GM21447 (cell line): ENCODE measurements around the gene C3orf62.

ENCODE experiments used
- ATAC-seq: cut with Tn5 transposase; IDR thresholded peaks from one replicate; pipeline ENCODE4 v1.9.1; 2021; ENCODE audit not compliant: unreplicated experiment

Gene C3orf62

GRCh38 chr3:49276475-49277382 lies at the start of gene C3orf62:
C3orf62 (minus strand) TSS chr3:49277232; CDS start chr3:49276872, 360 bp downstream.
- ATAC-seq = peak; percentile 87

GRCh38 chr3:49324768-49325167 lies 47.7 kb upstream of the C3orf62 start:
- no peak for ATAC-seq

GRCh38 chr3:49316696-49317457 lies 39.8 kb upstream of the C3orf62 start:
- no peak for ATAC-seq

GRCh38 chr3:49313896-49314688 lies 37.1 kb upstream of the C3orf62 start:
- no peak for ATAC-seq

GRCh38 chr3:49311283-49311682 lies 34.3 kb upstream of the C3orf62 start:
- no peak for ATAC-seq

- no peak for ATAC-seq
Measured at GRCh38 chr3:49310677-49311076, 33.6 kb upstream of the C3orf62 start.

GRCh38 chr3:49305608-49306007 lies 28.6 kb upstream of the C3orf62 start:
- no peak for ATAC-seq

GRCh38 chr3:49302613-49303012 lies 25.6 kb upstream of the C3orf62 start:
- no peak for ATAC-seq

- ATAC-seq = no peak
Measured at GRCh38 chr3:49300595-49300994, 23.6 kb upstream of the C3orf62 start.

- no peak for ATAC-seq
Measured at GRCh38 chr3:49298511-49298910, 21.5 kb upstream of the C3orf62 start.

- ATAC-seq = no peak
Measured at GRCh38 chr3:49296781-49297411, 19.9 kb upstream of the C3orf62 start.

GRCh38 chr3:49295489-49296058 lies 18.5 kb upstream of the C3orf62 start:
- no peak for ATAC-seq

GRCh38 chr3:49294343-49294742 lies 17.3 kb upstream of the C3orf62 start:
- ATAC-seq = no peak

- no peak for ATAC-seq
Measured at GRCh38 chr3:49283997-49284396, 7.0 kb upstream of the C3orf62 start.

GRCh38 chr3:49279376-49279775 lies 2.3 kb upstream of the C3orf62 start:
- no peak for ATAC-seq

GRCh38 chr3:49278548-49278947 lies 1.5 kb upstream of the C3orf62 start:
- no peak for ATAC-seq

GRCh38 chr3:49277383-49277775 lies 347 bp upstream of the C3orf62 start:
- ATAC-seq = no peak

- ATAC-seq = no peak
Measured at GRCh38 chr3:49273825-49274532, 3.1 kb downstream of the C3orf62 start.

- ATAC-seq = no peak
Measured at GRCh38 chr3:49271047-49271446, 6.0 kb downstream of the C3orf62 start.

GRCh38 chr3:49270156-49270500 lies 6.9 kb downstream of the C3orf62 start:
- no peak for ATAC-seq
